KG1 (cell line): ENCODE results near the gene POU2AF1.

Experiments used
- DNase-seq: peaks from one replicate; lab custom pipeline; 2025; lab: John Stamatoyannopoulos, UW

The POU2AF1 gene, protein sequence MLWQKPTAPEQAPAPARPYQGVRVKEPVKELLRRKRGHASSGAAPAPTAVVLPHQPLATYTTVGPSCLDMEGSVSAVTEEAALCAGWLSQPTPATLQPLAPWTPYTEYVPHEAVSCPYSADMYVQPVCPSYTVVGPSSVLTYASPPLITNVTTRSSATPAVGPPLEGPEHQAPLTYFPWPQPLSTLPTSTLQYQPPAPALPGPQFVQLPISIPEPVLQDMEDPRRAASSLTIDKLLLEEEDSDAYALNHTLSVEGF

DNA sequence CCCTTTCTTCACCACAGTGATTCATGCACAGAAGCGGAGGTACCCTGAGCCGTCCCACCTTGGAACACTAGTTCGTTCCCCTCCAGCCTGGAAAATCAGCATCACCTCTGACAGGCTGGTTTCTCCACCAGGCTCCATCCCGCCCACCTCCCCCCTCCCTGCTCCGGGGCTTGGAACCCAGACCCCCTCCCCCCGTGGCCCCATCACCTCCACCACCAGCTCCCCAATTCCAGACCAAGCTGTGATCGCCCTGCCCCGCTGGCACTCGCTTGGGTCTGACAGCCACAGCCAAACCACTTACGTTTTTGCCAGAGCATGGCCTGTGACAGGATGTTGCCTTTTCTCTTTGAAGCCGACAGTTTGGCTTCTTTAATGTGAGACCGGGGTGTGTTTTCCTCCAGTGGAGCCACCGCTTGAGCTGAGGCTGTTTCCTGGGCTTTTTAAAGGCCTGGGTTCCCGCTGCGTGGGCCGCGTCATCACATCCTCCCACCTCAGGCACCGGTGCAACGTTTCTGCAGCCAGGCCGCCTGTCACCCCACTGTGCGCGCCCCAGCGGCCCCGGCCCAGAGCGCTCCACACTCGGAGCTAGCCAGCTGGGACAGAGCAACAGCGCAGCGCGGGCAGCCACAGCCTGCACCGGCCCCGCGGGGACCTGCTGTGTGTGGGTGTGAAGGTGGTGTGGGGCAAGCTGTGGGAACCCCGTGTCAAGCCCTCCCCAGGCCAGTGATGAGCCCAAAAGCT is at the start of gene POU2AF1:
POU2AF1 (minus strand) TSS at position 415 of the 741 bp plus-strand sequence; CDS start at position 317, 98 bp downstream.
- DNase-seq: no peak

DNA sequence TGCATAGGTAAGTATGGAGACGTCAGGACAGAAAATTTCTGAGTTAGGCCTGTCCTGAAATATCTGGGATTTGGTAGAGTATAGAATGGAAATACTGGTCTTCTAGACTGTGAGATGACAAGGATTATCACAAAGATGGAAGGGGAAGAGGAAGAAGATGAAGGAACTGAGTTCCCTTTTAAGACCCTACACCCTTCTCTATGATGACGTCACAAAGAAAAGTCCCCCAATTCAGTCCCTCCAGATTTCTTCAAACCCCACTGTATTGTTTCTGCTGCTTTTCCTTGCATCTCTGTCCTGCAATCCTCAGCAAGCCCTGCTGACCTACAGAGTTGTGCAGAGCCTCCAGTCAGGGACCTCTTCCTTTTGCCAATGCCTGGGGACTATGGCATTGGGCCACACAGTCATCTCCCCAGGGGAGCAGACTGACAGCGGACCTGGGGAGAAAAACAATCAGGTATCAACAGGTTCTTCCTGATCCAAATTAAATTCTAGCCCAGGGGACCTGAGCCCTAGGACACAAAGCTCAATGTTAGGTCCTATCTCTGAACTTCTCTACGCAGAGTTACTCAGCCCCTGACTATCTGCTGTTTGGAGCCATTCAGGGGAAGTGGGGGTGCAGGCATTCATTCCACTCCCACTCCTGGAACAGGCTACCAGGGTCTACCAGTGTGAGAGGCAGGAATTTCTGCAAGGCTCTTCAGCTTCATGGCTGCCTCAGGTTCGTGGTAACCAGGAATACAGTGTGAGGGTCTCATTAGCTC is 49.2 kb upstream of the POU2AF1 start:
- DNase-seq: no peak

DNA sequence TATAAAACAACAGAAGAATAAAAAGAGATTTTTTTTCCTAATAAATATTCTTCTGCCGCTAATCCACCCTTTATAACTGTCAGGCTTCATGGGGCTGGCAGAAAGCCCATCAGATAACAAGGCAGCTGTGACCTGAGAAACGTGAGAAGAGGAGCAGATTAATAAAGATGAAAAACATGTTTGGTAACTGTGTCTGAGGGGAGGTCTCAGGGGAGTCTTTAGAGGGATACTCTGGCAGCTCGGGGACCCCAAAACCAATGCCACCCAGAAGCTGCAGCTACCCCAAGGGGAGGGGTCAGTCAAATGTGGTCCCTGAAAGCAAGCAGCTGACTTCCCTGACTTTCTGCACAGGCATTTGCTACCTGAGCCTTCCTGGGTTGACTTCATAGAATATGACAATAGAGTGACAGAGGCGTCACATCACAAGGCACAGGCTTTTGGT is 48.4 kb upstream of the POU2AF1 start:
- no peak for DNase-seq

DNA sequence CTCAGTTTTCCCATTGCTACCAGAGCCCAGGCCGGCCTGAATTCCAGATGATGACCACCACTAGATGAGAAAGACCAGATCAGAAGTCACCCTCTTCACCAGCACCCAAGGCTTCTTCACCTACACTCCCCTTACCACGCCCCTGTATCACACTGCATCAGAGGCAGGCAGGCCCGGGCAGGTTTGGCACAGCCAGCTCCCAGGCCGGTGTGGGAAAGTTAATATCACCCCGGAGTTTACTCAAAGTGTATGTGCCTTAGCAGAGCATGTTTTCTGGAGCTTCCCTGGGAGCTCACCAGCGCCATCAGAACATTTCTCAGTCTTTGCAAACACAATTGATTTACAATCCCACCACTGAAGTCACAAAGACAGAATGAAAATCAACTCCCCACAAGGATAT is 47.5 kb upstream of the POU2AF1 start:
- no peak for DNase-seq

DNA sequence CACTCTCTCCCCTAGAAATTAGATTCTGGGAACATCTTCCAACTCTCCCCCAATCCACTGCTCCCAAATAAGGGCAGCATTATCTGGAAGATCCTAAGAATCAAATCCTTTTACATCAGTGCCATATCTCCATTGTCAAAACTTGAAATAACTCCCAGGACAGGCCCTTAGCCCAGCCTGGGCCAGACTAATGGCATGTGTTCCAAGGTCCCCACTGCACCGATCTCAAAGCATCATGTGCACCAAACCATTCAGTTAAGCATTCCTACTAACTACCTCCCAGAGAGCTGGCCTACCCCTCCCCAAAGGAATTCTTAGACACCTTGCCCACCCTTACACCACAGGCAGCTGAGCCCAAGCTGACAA is 44.2 kb upstream of the POU2AF1 start:
- DNase-seq: no peak

DNA sequence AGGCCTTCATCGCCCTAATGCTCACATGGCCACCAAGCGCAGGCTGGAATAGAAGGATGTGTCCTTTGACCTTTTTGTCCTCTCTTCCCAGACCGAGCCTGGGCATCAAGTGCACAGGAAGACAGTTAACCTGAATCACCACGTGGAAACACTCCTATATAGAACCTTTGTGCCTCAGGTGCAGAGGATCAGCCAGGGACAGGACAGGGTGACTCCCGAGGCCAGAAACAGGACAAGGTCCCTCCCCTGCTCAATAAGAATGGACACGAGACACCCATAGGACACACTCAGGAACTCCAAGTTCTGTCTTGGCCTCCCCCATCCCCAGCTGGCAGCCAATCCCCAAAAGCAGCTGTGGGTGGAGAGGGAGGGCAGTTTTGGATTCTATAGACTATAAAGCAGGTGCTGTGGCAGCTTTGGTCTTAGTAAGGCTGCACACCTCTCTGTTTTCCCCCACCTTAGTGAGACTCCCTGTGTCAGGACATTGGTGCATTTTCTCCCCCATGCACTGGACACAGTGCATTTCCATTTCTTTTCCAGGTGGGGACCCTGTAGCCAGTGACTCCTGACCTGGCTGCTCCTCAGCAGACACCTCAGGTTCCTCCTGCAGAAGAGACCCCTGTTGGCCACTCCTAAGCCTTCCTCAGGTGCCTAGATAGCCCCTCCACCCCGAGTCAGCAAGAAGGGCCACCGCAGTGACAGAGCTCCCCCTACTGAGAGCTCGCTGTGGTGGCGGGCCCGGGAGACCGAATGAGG is 43.6 kb upstream of the POU2AF1 start:
- DNase-seq: no peak

DNA sequence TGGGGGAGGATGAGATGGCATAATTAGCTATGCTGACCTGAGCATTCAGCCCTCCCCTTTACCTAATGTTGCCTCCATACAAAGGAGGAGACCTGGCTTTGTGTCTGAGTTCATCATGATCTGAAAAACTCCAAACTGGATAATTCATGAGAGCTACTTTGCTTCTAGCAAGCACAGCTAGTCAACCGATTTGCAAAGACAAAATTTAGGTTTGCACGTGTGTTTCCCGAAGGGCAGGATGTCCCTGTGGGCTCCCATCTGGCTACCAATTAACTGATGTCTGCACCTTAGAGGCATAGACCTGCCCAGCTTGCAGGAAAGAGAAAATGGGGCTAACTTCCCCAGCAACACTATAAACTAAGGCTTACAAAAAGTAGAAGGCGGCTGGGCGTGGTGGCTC is 42.2 kb upstream of the POU2AF1 start:
- DNase-seq: no peak

DNA sequence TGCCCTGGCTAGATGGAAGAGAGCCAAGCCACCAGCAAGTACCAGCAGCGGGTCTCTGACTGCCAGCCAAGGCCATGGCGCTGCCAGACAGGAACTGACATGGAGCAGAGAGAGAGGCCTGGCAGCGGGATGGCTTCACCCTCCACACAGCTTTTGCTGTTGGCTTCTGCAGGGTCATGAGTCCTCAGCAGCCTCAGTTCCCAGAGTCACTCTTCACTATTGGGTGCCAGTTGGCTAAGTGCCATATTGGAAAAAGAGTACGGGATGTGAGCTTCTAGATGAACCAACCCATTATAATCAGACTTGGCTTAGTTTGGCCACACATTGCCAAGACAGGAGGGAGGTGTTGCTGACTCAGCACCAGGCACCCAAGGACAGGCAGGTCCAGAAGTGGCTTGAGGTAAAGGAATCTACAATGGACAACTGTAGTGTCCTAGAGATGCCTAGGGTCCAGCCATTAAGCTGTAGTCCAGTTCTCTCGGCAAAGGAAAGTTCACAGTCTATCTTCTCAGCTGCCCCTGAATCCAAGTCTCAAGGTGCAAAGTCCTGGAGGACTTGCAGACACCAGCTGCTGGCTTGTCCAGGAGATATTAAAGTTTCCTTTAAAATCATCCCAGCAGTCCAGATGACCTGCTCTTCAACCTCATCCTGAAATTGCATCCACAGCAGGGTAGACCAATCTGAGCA is 40.7 kb upstream of the POU2AF1 start:
- no peak for DNase-seq

DNA sequence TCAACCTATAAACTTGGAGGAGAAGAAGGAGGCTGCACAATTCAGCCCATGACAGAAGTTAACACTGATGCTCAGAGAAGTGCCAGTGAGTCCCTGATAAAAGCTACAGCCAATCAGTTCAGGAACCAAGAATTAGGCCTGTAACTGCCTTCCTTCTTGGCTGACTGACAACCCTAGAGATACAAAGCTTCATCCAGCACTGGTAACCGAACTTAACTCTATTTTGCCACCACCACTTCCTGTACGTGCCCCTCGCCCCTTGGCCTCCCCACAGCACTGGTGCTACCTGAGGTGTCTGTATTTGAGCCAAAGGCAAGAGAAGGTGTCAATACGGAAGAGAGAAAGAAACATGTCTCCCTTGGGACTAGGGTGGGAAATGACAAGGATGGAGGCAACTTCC is 40.1 kb upstream of the POU2AF1 start:
- no peak for DNase-seq

DNA sequence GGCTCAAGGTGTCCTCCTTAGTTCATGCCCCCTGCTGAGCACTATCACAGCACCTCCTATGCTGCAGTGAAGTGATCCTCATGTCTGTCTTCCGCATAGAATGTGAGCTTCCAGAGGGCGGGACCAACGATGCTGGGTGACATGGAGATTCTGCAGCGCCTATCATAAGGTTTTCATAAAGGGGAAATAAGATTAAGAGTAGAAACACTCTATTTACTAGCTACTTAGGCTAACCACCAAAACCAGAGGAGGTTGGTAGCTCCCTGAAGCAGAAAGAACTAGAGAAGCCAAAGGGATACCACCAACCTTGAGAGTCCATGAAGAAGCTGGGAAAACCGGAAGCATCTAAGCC is 39.3 kb upstream of the POU2AF1 start:
- no peak for DNase-seq

DNA sequence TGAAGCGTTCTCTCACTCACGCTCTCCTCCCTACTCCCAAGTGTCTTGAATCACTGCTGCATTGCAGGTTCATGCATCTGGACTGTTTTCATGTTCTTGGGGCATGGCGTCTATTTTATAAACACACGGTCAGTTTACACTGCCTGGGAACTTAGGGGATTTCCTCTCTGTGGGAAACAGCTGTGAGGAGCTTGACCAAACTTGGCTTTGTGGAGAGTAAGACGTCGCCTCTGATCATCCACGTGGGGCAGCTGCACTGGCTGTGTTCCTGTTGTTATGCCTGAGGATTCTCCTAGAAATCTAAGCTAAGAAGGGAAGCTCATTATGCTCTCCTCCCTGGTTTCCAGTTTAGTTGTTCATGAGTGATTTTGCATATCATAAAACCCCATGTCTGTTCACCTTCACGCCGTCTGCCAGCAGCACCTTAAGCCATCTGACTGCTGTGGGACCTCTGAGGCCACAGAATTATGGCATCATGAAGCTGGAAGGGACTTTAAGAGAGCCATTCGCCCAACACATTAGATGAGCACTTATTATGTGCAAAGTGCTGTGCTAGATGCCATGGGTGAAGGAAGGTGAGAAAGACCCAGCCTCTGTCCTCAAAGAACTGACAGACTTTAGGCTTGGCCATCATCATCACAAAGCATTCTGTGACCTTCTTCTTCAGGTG is 38.8 kb upstream of the POU2AF1 start:
- no peak for DNase-seq

DNA sequence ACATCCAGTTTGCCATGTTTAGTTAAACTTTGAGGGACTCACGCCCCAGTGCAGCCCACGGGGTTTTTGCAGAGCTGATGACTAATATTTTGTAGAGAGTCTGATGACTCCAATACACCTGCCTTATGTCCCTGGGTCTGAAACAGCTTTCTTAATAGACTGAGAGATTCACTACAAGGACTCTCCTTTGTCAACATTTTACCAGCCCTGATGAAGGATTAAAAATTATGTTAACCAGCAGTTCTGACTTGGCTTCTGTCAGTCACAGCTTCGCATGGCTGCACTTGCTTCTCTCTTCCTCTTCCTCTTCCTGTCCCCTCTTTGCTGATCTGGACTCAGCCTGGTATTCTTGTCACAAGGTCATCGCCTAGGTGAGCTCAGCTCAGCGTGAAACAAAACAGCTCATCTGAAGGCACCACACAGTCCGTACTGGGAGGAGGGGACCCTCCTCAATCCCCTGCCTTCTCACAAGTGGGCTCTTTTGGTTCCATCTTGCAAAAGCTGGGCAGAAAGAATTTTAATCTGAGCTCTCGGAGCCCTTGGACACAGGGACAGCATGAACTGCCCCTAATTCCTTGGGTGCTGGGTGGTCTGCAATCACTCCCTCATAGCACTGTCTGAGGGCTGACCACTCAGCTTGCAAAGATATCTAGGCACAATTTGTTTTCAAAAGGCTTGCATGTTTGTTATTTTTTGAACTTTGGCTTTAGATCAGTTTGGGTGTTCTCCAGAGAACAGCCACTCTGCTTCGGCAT is 38.1 kb upstream of the POU2AF1 start:
- peak; percentile 24 for DNase-seq

DNA sequence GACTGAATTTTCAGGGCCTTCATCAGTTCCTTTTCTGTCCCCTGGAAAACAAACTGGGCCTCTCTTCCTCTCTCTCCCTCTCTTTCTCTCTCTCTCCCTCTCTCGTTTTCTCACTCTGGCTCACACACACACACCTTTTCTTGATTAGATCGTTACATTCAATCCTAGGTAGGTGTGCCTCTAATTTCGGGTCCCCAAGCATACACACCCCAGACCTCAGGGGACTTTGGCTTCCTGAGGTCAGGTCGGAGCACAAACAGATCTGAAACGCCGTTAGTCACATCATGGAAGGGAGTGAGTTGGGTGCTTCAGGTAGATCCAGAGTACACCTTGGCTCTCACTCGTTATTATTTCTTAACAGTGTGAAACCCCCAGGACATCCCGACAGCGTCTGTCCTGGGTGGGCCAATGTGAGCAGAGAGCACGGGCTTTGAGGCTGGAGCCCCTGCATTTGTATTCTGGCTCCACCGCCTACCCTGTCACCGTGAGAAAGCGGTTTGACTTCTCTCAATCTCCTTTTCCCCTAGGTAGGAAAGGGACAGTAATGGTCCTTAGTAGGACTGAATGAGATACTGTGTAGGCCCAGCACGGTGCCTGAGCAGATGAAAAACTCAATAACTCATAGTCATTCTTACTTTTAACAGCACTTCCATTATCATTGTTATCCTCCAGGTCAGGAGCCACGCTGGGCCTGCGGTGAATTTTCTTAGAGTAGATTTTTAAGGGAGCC is 37.3 kb upstream of the POU2AF1 start:
- no peak for DNase-seq

DNA sequence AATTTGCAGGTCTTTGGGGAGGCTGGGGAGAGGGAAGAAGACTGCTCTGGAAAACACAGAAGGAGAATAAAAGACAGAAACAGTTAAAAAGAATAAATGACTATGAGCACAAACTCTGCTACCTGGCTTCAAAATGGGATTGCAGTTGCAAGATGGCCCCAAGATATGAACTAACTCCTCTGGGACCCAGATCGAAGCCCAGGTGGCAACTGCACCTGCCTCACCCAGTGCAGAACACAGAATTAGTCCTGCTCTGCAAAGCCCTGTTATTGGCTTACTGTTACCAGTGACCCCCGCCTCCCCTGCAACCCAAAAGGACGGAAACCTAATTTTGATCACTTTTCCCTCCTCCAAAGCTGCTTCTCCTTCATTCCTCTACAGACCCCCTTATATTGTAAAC is 35.9 kb upstream of the POU2AF1 start:
- DNase-seq: no peak

DNA sequence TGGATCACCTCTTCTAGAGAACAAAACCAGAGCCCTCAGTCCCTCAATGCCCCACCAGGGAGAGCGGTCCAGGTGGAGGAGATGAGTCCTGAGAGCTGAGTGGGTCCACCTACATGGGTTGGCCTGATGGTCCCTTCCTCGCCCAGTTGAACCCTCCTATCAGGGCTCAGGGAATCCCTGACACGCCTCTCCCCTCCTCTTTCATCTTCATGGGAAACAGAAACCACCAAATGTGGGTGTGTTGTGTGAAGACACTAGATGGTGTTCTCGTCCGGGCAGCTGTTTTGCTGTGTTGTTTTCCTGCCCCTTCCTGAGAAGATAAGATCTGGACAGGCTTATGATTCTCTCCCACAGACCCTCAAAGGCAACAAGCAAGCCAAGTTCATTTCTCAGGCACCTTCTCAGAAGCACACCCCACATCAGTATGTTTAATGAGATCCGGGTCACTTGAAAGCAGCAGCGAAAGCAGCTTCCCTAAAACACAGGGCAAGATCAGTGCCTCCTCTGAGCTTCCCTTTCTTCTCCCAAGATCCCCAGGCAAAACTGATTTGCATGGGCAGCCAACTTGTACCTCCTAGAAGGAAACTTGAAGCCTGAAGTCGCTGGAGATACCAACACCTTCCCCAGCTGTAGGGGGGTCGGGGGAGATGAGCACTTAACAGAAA is 35.3 kb upstream of the POU2AF1 start:
- no peak for DNase-seq

DNA sequence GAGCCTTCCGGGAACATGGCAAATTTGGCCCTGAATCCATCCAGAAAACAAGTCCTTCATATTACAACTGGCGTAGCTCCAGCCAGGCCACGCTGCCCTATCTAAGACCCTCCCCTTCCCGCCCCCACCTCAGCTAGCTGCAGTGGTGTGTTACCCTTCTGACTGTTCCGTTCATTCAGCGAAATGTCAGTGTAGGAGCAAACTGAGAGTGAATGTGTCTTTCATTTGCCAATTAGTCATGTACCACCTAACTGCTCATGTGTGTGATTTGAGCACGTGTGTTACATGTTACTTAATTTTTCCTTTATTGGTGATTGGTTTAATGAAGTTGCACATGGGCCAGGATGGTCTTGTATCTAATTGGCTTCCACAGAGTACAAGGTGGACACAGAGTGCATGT is 34.8 kb upstream of the POU2AF1 start:
- DNase-seq: no peak

DNA sequence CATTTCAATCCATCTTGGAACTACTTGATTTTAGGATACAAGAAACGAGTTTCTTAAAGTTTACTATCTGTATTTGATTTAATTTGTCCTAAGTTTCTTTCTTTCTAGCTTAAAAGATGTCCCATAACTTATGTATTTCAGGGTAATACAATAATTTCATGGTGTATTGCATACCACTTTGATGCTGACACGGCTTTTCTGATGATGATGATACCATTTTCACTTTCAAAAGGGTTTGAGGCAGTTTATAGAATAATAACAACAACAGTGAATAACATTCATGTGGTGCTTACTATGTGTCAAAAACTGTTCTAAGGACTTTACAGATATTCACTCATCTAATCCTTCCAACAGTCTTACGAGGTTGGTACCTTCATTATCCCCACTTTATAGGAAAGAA is 33.2 kb upstream of the POU2AF1 start:
- no peak for DNase-seq

DNA sequence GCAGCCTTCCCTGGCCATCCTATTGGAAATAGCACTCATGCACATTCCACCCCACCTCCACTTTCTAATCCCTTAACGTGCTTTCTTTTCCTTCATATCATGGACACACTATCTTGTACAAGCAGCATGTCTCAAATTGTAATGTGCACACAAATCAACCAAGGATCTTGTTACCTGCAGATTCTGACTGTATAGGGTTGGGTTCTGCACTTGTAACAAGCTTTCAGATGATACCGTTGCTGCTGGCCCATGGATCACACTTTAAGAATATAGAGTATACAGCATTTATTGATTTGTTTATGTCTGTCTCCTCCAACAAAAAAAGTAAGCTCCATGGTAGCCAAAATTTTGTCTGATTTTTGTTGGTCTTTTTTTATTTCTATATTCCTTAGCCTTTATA is 32.4 kb upstream of the POU2AF1 start:
- no peak for DNase-seq

DNA sequence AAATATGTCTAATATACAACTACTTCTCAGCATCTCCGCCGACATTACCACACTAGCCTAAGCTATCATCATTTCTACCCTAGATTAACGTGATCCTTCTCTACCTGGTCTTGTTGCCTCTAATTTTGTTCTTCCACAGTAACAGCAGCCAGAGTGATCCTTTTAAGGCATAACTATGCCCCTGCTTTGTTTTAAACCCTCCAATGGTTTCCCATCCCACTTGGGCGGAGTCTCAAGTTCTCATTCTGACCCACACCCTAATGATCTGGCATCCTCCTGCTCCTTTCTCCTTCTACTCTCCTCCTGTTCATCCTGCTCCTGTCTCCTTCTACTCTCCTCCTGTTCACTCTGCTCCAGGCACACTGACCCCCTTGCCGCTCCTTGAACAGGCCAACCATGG is 31.9 kb upstream of the POU2AF1 start:
- no peak for DNase-seq
